Aorta (tissue), 5 donors: Measurements from ENCODE around the gene FCHSD2. TPM values are rescaled to one million over a fixed set of nuclear protein-coding genes. Genes with fewer than 3 reads are reported as not detected.

ENCODE experiments used
- ATAC-seq: fragments of 200-7000 bp; cut with Tn5 transposase; one replicate; pipeline ENCODE4 v1.9.1; 2022; ENCODE audit warnings: moderate library complexity; ENCODE audit not compliant: low FRiP score
- DNase-seq, 2 donors: peaks; one replicate each; pipeline ENCODE4 v3.0.0-alpha.2; 2020
- H3K27ac ChIP-seq, 2 donors: one replicate each; pipeline ENCODE4 v1.5.1; 2013; ENCODE audit warnings: low read length in 2 of 2, mild to moderate bottlenecking in 2 of 2, moderate library complexity in 2 of 2, control low read depth in 1 of 2, inconsistent platforms in 1 of 2, low read depth in 1 of 2
- H3K27me3 ChIP-seq, 2 donors: one replicate each; pipeline ENCODE4 v1.6.1; 2013; ENCODE audit warnings: control low read depth in 1 of 2, low read length in 1 of 2, mild to moderate bottlenecking in 1 of 2, moderate library complexity in 1 of 2; ENCODE audit not compliant: insufficient read depth in 2 of 2, control insufficient read depth in 1 of 2
- H3K36me3 ChIP-seq, 2 donors: one replicate each; pipeline ENCODE4 v1.6.1; 2013; ENCODE audit warnings: control low read depth in 1 of 2, low read length in 1 of 2, mild to moderate bottlenecking in 1 of 2; ENCODE audit not compliant: insufficient read depth in 2 of 2, control insufficient read depth in 1 of 2
- H3K4me1 ChIP-seq, 2 donors: one replicate each; pipeline ENCODE4 v1.6.1; 2013; ENCODE audit warnings: low read length in 2 of 2, control low read depth in 1 of 2, mild to moderate bottlenecking in 1 of 2, moderate library complexity in 1 of 2; ENCODE audit not compliant: insufficient read depth in 2 of 2, control insufficient read depth in 1 of 2
- H3K4me3 ChIP-seq, 2 donors: one replicate each; pipeline ENCODE4 v1.5.1; 2013; ENCODE audit warnings: low read length in 2 of 2, control low read depth in 1 of 2, mild to moderate bottlenecking in 1 of 2
- H3K9me3 ChIP-seq: one replicate; pipeline ENCODE4 v1.6.1; 2013; ENCODE audit warnings: mild to moderate bottlenecking, low read length; ENCODE audit not compliant: control insufficient read depth
- WGBS, 2 donors: extraction: QIAGEN DNeasy Blood & Tissue Kit; methylation state at CpG; one replicate each; pipeline ENCODE4 v1.1.7; 2013; 5-methylcytosine and 5-hydroxymethylcytosine counted together
- intact Hi-C, 2 donors: fragments of 100-400 bp; cut with DNase I; formaldehyde crosslinking; loops; one replicate each; pipeline versions ENCODE4 v1.14.2 to v1.15.0; 2022
- polyA plus RNA-seq, 2 donors: library from polyadenylated mRNA; stranded (reverse); fragments of 200-250 nt; gene quantifications; one replicate each; pipeline ENCODE4 v1.2.3, GENCODE V29; 2013
- total RNA-seq, 2 donors: library from RNA; stranded (reverse); fragmentation: NEBNext Ultra II Directional; extraction: Animal tissue kit (Norgen Biotek cat#: 25700); gene quantifications; one replicate each; pipeline ENCODE4 v1.2.1, GENCODE V29; 2021
- donor health status: healthy with polysubstance abuse.
- donor health status: Bipolar disorder and iron deficiency.
- donor health status: DM: no; HTN: no; CAD: no.
- donor health status: DM: no; HTN: no; CAD: no.
- donor health status: DM: yes; HTN: yes; CAD: no.

The FCHSD2 gene
- total and polyA plus RNA-seq, 4 donors: 34.4 to 107 (median 62.2) TPM

- ATAC-seq (no peak), DNase-seq (no peak)
- Histone ChIP-seq H3K4me1 (peaks cover 2 to 3% of the 10 kb centered on the region in 2 donors), H3K36me3 (no peaks in the 10 kb centered on the region), H3K27me3 (no peaks in the 10 kb centered on the region), H3K9me3 (no peaks in the 10 kb centered on the region), H3K4me3 (no peak overlapping the region), H3K27ac (no peak overlapping the region)
- 30 to 45% methylated on average over 4 of the region's 4 CpGs for WGBS, 2 donors
- intact Hi-C loops: no loop called here
Observed at GRCh38 chr11:73001615-73002014, 140.5 kb downstream of the FCHSD2 start.

GRCh38 chr11:72998676-72999075 is 143.4 kb downstream of the FCHSD2 start:
- no peak for ATAC-seq

GRCh38 chr11:72996959-72997358 is 145.2 kb downstream of the FCHSD2 start:
- Histone ChIP-seq H3K9me3 (no peaks in the 10 kb centered on the region), H3K36me3 (no peaks in the 10 kb centered on the region), H3K4me1 (peaks cover 2 to 3% of the 10 kb centered on the region in 2 donors), H3K27ac (peak overlapping the region in 1 of 2 donors; percentile 67), H3K4me3 (peak overlapping the region in 1 of 2 donors; percentile 26), H3K27me3 (no peaks in the 10 kb centered on the region)
- no peak for ATAC-seq
- intact Hi-C loops: no loop called here
- 14 to 20% methylated on average over 3 of the region's 3 CpGs for whole genome bisulfite sequencing, 2 donors
- DNase-seq: no peak

More at GRCh38 chr11:72998676-72999075, 143.4 kb downstream of the FCHSD2 start:
- Histone ChIP-seq H3K36me3 (no peaks in the 10 kb centered on the region), H3K4me3 (no peak overlapping the region), H3K27me3 (no peaks in the 10 kb centered on the region), H3K9me3 (no peaks in the 10 kb centered on the region), H3K4me1 (peaks cover 2 to 3% of the 10 kb centered on the region in 2 donors), H3K27ac (peak overlapping the region in 1 of 2 donors; percentile 14)
- intact Hi-C loops: no loop called here
- no peak for DNase-seq

- peaks cover 0 to 3% of the 10 kb centered on the region in 2 donors for H3K4me1 ChIP-seq
- no peaks in the 10 kb centered on the region for H3K27me3 ChIP-seq
- H3K27ac ChIP-seq: no peak overlapping the region
- no peaks in the 10 kb centered on the region for H3K36me3 ChIP-seq
- DNase-seq (no peak), ATAC-seq (no peak)
- H3K4me3 ChIP-seq: no peak overlapping the region
- H3K9me3 ChIP-seq: no peaks in the 10 kb centered on the region
- WGBS, 2 donors: 43 to 48% methylated on average over 1 of the region's 1 CpG
- intact Hi-C loops: no loop called here
Observed at GRCh38 chr11:72989727-72990126, 152.4 kb downstream of the FCHSD2 start.

- intact Hi-C loops: no loop called here
Observed at GRCh38 chr11:72988821-72989220, 153.3 kb downstream of the FCHSD2 start.

GRCh38 chr11:72985645-72986044 is 156.5 kb downstream of the FCHSD2 start:
- no peak for DNase-seq
- H3K4me1 ChIP-seq: peaks cover 0 to 3% of the 10 kb centered on the region in 2 donors

More at GRCh38 chr11:72988821-72989220, 153.3 kb downstream of the FCHSD2 start:
- WGBS, 2 donors: 49 to 50% methylated on average over 3 of the region's 3 CpGs
- H3K27me3 ChIP-seq: no peaks in the 10 kb centered on the region
- no peak overlapping the region for H3K4me3 ChIP-seq
- DNase-seq: no peak
- no peak for ATAC-seq
- H3K27ac ChIP-seq: no peak overlapping the region
- H3K4me1 ChIP-seq: peaks cover 0 to 3% of the 10 kb centered on the region in 2 donors
- no peaks in the 10 kb centered on the region for H3K36me3 ChIP-seq
- no peaks in the 10 kb centered on the region for H3K9me3 ChIP-seq

GRCh38 chr11:72984453-72985077 is 157.6 kb downstream of the FCHSD2 start:
- peaks cover 0 to 3% of the 10 kb centered on the region in 2 donors for H3K4me1 ChIP-seq
- no peaks in the 10 kb centered on the region for H3K27me3 ChIP-seq
- WGBS, 2 donors: 7 to 10% methylated on average over 3 of the region's 3 CpGs
- peaks cover 0 to 2% of the 10 kb centered on the region in 2 donors for H3K36me3 ChIP-seq
- no peaks in the 10 kb centered on the region for H3K9me3 ChIP-seq
- intact Hi-C loops: no loop called here
- ATAC-seq: no peak
- H3K27ac ChIP-seq: no peak overlapping the region
- H3K4me3 ChIP-seq: no peak overlapping the region
- DNase-seq: no peak

More at GRCh38 chr11:72985645-72986044, 156.5 kb downstream of the FCHSD2 start:
- no peaks in the 10 kb centered on the region for H3K9me3 ChIP-seq
- H3K27ac ChIP-seq: no peak overlapping the region
- intact Hi-C loops: no loop called here
- ATAC-seq: no peak
- no peaks in the 10 kb centered on the region for H3K27me3 ChIP-seq
- H3K36me3 ChIP-seq: peaks cover 0 to 2% of the 10 kb centered on the region in 2 donors
- H3K4me3 ChIP-seq: no peak overlapping the region

- Histone ChIP-seq H3K36me3 (peaks cover 0 to 2% of the 10 kb centered on the region in 2 donors), H3K9me3 (no peaks in the 10 kb centered on the region), H3K27me3 (no peaks in the 10 kb centered on the region), H3K4me1 (peaks cover 0 to 3% of the 10 kb centered on the region in 2 donors), H3K4me3 (no peak overlapping the region), H3K27ac (no peak overlapping the region)
- no peak for DNase-seq
- intact Hi-C loops: no loop called here
- WGBS, 2 donors: 92 to 93% methylated on average over 2 of the region's 2 CpGs
- no peak for ATAC-seq
Observed at GRCh38 chr11:72983560-72983959, 158.6 kb downstream of the FCHSD2 start.

GRCh38 chr11:72981971-72982685 is 160.0 kb downstream of the FCHSD2 start:
- H3K27ac ChIP-seq: no peak overlapping the region
- no peak for ATAC-seq
- intact Hi-C loops: no loop called here
- H3K9me3 ChIP-seq: no peaks in the 10 kb centered on the region
- no peak for DNase-seq
- H3K36me3 ChIP-seq: peaks cover 0 to 2% of the 10 kb centered on the region in 2 donors
- WGBS, 2 donors: 56 to 64% methylated on average over 3 of the region's 3 CpGs
- H3K4me3 ChIP-seq: no peak overlapping the region
- H3K27me3 ChIP-seq: no peaks in the 10 kb centered on the region
- peaks cover 0 to 3% of the 10 kb centered on the region in 2 donors for H3K4me1 ChIP-seq
